Measurements from ENCODE around the gene MRTFA. TPM values are rescaled to one million over a fixed set of nuclear protein-coding genes. Genes with fewer than 3 reads are reported as not detected.

The MRTFA gene
- total RNA-seq, 4 donors from 2014 or later: 81.6 to 109 (median 94.5) TPM

DNA sequence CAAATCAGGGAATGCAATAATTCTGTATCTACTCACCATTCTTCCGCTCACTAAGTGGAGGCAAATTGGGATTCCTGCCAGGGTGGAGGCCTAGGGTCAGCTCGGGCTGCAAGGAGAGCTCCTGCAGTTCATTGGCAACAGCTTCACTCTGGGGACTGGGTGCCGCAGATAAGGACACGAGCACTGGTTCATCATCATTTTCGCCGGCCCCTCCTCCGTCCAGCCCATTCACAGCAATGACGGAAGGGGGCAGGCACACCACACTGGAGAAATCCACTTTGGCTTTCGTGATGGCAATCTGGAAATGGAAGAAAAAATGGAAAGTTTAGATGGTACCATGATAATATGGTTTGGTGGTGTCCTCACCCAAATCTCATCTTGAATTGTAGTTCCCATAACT is 84.4 kb downstream of the MRTFA start:
- no peaks in the 10 kb centered on the region for H3K27me3 ChIP-seq
- H3K9me3 ChIP-seq: no peaks in the 10 kb centered on the region
- peaks cover 12% of the 10 kb centered on the region for H3K4me1 ChIP-seq
- H3K4me3 ChIP-seq: no peak overlapping the region
- 96% methylated on average over 9 of the region's 9 CpGs for WGBS
- no peak overlapping the region for H3K27ac ChIP-seq
- no peak for DNase-seq (ENCODE audit: low spot score in 2 of 2)
- TF ChIP-seq, protein P1, sequence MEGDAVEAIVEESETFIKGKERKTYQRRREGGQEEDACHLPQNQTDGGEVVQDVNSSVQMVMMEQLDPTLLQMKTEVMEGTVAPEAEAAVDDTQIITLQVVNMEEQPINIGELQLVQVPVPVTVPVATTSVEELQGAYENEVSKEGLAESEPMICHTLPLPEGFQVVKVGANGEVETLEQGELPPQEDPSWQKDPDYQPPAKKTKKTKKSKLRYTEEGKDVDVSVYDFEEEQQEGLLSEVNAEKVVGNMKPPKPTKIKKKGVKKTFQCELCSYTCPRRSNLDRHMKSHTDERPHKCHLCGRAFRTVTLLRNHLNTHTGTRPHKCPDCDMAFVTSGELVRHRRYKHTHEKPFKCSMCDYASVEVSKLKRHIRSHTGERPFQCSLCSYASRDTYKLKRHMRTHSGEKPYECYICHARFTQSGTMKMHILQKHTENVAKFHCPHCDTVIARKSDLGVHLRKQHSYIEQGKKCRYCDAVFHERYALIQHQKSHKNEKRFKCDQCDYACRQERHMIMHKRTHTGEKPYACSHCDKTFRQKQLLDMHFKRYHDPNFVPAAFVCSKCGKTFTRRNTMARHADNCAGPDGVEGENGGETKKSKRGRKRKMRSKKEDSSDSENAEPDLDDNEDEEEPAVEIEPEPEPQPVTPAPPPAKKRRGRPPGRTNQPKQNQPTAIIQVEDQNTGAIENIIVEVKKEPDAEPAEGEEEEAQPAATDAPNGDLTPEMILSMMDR (IDR thresholded peaks at IDR 0.05): no peak
- TF ChIP-seq EP300 (IDR thresholded peaks at IDR 0.05): no peak
- H3K36me3 ChIP-seq: peaks cover 10% of the 10 kb centered on the region

- 81% methylated on average over 4 of the region's 4 CpGs for WGBS
- H3K9me3 ChIP-seq: no peaks in the 10 kb centered on the region
- H3K4me3 ChIP-seq: no peak overlapping the region
- no peak for TF ChIP-seq POLR2AphosphoS5 (IDR thresholded peaks at IDR 0.05)
- TF ChIP-seq, protein P1 (IDR thresholded peaks at IDR 0.05): no peak
- no peak for TF ChIP-seq EP300 (IDR thresholded peaks at IDR 0.05)
- no peak for TF ChIP-seq POLR2A (IDR thresholded peaks at IDR 0.05)
- H3K27ac ChIP-seq: no peak overlapping the region
- peaks cover 10% of the 10 kb centered on the region for H3K36me3 ChIP-seq
- DNase-seq (ENCODE audit: low spot score in 2 of 2): no peak
- H3K4me1 ChIP-seq: peaks cover 13% of the 10 kb centered on the region
- no peaks in the 10 kb centered on the region for H3K27me3 ChIP-seq
Observed at GRCh38 chr22:40547729-40548143, 88.8 kb downstream of the MRTFA start.

DNA sequence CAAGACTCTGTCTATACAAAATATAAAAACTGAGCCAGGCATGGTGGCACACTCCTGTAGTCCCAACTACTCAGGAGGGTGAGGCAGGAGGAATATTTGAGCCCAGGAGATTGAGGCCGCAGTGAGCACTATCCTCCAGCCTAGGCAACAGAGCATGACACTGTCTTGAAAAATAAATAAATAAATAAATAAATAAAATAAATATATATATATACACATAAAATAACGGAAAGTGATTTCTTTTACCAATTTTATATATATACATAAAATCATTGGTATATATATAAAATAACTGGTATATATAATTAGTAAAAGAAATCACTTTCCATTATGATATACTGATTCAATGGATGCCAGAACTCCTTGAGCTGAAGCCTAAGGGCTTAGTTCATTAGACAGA is 91.8 kb downstream of the MRTFA start:
- no peaks in the 10 kb centered on the region for H3K9me3 ChIP-seq
- no peak for DNase-seq (ENCODE audit: low spot score in 2 of 2)
- peaks cover 27% of the 10 kb centered on the region for H3K4me1 ChIP-seq
- no peak overlapping the region for H3K27ac ChIP-seq
- TF ChIP-seq, protein P1 (IDR thresholded peaks at IDR 0.05): no peak
- TF ChIP-seq POLR2AphosphoS5 (IDR thresholded peaks at IDR 0.05): no peak
- TF ChIP-seq EP300 (IDR thresholded peaks at IDR 0.05): no peak
- no peak for TF ChIP-seq POLR2A (IDR thresholded peaks at IDR 0.05)
- H3K27me3 ChIP-seq: no peaks in the 10 kb centered on the region
- H3K36me3 ChIP-seq: no peaks in the 10 kb centered on the region
- WGBS: 95% methylated on average over 2 of the region's 2 CpGs
- no peak overlapping the region for H3K4me3 ChIP-seq

- 52% methylated on average over 2 of the region's 2 CpGs for whole genome bisulfite sequencing
- TF ChIP-seq POLR2AphosphoS5 (IDR thresholded peaks at IDR 0.05): no peak
- no peak for TF ChIP-seq EP300 (IDR thresholded peaks at IDR 0.05)
- TF ChIP-seq POLR2A (IDR thresholded peaks at IDR 0.05): no peak
- TF ChIP-seq, protein P1 (IDR thresholded peaks at IDR 0.05): no peak
- H3K4me3 ChIP-seq: no peak overlapping the region
- no peaks in the 10 kb centered on the region for H3K27me3 ChIP-seq
- no peaks in the 10 kb centered on the region for H3K36me3 ChIP-seq
- peaks cover 31% of the 10 kb centered on the region for H3K4me1 ChIP-seq
- H3K27ac ChIP-seq: no peak overlapping the region
- DNase-seq (ENCODE audit: low spot score in 2 of 2): no peak
- H3K9me3 ChIP-seq: no peaks in the 10 kb centered on the region
Observed at GRCh38 chr22:40542821-40543540, 93.5 kb downstream of the MRTFA start.

DNA sequence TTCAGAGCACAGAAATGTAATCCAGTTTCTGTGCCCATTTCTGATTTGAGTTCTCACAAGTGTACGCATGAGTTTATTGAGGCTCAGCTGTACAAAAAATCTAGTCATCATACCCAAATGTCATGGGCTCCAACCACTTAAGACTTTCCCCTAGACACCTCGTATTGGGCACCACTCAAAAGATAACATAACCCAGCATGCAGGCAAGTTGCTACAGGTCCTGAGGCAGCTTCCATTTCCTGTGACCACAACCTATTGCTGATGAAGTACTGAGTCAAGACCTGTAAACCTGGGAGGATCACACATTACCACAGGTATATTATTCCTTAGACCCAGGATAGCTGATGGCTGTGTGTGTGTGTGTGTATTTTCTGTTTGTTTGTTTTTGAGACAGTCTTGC is 95.2 kb downstream of the MRTFA start:
- no peak for DNase-seq (ENCODE audit: low spot score in 2 of 2)
- TF ChIP-seq, protein P1 (IDR thresholded peaks at IDR 0.05): no peak
- no peak for TF ChIP-seq EP300 (IDR thresholded peaks at IDR 0.05)
- no peak for TF ChIP-seq POLR2A (IDR thresholded peaks at IDR 0.05)
- TF ChIP-seq POLR2AphosphoS5 (IDR thresholded peaks at IDR 0.05): no peak
- Histone ChIP-seq H3K4me3 (no peak overlapping the region), H3K9me3 (no peaks in the 10 kb centered on the region), H3K36me3 (no peaks in the 10 kb centered on the region), H3K27me3 (no peaks in the 10 kb centered on the region), H3K4me1 (peaks cover 31% of the 10 kb centered on the region), H3K27ac (no peak overlapping the region)
- 57% methylated on average over 2 of the region's 2 CpGs for WGBS
